Colonic mucosa (tissue), 4 donors: ENCODE measurements around the gene WDR48. TPM values are rescaled to one million over a fixed set of nuclear protein-coding genes. Genes with fewer than 3 reads are reported as not detected.

Experiments used
- DNase-seq: peaks from one replicate; pipeline ENCODE4 v3.0.0-alpha.2; 2020
- H3K27ac ChIP-seq: fragments of 200-600 bp; one replicate; pipeline ENCODE4 v1.8.0; 2021
- H3K27me3 ChIP-seq: fragments of 200-600 bp; one replicate; pipeline ENCODE4 v1.8.0; 2021
- H3K36me3 ChIP-seq: fragments of 200-600 bp; one replicate; pipeline ENCODE4 v1.8.0; 2021
- H3K4me1 ChIP-seq: fragments of 200-600 bp; one replicate; pipeline ENCODE4 v1.8.0; 2021; ENCODE audit warnings: mild to moderate bottlenecking
- H3K4me3 ChIP-seq: fragments of 200-600 bp; one replicate; pipeline ENCODE4 v1.8.0; 2021
- H3K9ac ChIP-seq, 2 donors: one replicate each; pipeline ENCODE4 v1.7.0; 2013; ENCODE audit warnings: control low read depth in 2 of 2, low read depth in 2 of 2, low read length in 2 of 2
- H3K9me3 ChIP-seq: fragments of 200-600 bp; one replicate; pipeline ENCODE4 v1.8.0; 2021
- intact Hi-C: fragments of 100-400 bp; cut with DNase I; formaldehyde crosslinking; loops from one replicate; pipeline ENCODE4 v1.14.1; 2022
- total RNA-seq, 2 donors: library from RNA; stranded (reverse); fragmentation: NEBNext Ultra II Directional in 1 of 2; extraction: Animal tissue kit (Norgen Biotek cat#: 25700) in 1 of 2; gene quantifications; one replicate each; pipeline ENCODE4 v1.2.1, GENCODE V29; 2021
- TF ChIP-seq, protein P1 (sequence below): fragments of 200-600 bp; IDR thresholded peaks from one replicate; pipeline ENCODE4 v1.8.0; 2022; ENCODE audit warnings: antibody characterized with exemption, mild to moderate bottlenecking
- donor health status: healthy.
- donor health status: DM: no; HTN: no; CAD: no.
- donor health status: DM: no; HTN: no; CAD: no.

Gene WDR48
- total RNA-seq, 2 donors from 2014 or later: 26.1 to 51.2 TPM

DNA sequence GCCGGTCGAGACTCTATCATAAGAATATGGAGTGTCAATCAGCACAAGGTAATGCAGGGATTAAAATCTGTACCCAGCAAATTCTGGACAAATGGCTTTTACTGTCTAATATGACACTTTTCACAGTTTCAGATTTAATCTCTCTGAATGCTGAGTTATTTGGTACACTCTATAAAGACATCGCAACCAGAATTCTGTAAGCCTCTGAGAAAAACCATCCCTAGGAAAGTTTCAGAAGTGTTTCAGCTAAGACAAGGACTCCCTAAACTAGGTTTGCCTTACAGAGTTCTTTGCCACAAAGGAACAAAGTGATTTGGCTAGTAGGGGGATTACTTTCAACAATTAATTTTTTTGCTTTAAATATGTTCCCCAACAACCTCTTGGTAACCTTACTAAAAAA is 11.3 kb downstream of the WDR48 start:
- intact Hi-C loops: no loop called here
- H3K4me1 ChIP-seq: no peaks in the 10 kb centered on the region
- H3K27me3 ChIP-seq: no peaks in the 10 kb centered on the region
- no peak overlapping the region for H3K9ac ChIP-seq
- no peaks in the 10 kb centered on the region for H3K9me3 ChIP-seq
- no peak for DNase-seq
- no peaks in the 10 kb centered on the region for H3K36me3 ChIP-seq
- no peak overlapping the region for H3K27ac ChIP-seq
- TF ChIP-seq, protein P1, sequence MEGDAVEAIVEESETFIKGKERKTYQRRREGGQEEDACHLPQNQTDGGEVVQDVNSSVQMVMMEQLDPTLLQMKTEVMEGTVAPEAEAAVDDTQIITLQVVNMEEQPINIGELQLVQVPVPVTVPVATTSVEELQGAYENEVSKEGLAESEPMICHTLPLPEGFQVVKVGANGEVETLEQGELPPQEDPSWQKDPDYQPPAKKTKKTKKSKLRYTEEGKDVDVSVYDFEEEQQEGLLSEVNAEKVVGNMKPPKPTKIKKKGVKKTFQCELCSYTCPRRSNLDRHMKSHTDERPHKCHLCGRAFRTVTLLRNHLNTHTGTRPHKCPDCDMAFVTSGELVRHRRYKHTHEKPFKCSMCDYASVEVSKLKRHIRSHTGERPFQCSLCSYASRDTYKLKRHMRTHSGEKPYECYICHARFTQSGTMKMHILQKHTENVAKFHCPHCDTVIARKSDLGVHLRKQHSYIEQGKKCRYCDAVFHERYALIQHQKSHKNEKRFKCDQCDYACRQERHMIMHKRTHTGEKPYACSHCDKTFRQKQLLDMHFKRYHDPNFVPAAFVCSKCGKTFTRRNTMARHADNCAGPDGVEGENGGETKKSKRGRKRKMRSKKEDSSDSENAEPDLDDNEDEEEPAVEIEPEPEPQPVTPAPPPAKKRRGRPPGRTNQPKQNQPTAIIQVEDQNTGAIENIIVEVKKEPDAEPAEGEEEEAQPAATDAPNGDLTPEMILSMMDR: no peak
- no peak overlapping the region for H3K4me3 ChIP-seq

DNA sequence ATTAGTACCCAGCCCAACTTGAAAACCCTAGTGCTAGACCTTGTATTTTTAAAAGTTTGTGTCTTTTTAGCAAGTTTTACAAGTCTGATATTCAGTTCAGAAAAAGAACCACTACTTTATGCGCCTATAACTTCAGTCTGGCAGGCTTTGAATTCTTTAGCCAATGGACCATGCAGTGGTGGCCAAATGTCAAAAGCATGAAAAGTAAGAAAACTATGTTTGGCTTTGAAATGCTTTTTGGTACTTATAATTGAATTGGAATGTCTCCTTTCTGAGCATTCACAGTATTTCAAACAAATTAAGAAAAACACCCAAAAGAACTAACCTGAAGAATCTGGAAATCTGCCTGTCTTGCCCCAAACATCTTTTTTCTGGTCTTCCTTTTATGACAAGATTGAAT is 12.8 kb downstream of the WDR48 start:
- Histone ChIP-seq H3K9me3 (no peaks in the 10 kb centered on the region), H3K4me1 (no peaks in the 10 kb centered on the region), H3K4me3 (no peak overlapping the region), H3K27ac (no peak overlapping the region), H3K9ac (no peak overlapping the region), H3K36me3 (no peaks in the 10 kb centered on the region), H3K27me3 (no peaks in the 10 kb centered on the region)
- TF ChIP-seq, protein P1: no peak
- intact Hi-C loops: no loop called here
- DNase-seq: no peak

DNA sequence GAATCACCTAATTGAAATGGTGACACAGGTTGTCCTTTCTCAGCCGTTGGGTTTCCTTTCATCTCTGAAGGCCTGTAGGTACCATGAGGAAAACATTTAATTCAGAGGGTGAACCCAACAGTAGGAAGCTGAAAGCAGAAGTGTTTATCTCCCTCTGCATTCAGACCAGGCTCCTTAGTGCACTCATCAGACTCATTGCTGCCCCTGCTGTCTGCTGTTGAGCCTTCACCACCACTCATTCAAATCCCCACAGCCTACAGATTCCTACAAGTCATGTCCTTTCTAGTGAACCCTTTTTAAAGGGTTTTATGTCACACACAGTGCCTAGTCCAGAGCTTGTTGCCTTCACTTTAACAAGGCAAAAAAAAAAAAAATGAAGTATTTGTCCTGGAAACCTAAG is 13.4 kb downstream of the WDR48 start:
- H3K4me3 ChIP-seq: no peak overlapping the region
- no peaks in the 10 kb centered on the region for H3K9me3 ChIP-seq
- TF ChIP-seq, protein P1: no peak
- no peak overlapping the region for H3K27ac ChIP-seq
- intact Hi-C loops: no loop called here
- no peaks in the 10 kb centered on the region for H3K4me1 ChIP-seq
- peak; percentile 21 for DNase-seq
- no peaks in the 10 kb centered on the region for H3K36me3 ChIP-seq
- H3K9ac ChIP-seq: no peak overlapping the region
- H3K27me3 ChIP-seq: no peaks in the 10 kb centered on the region

DNA sequence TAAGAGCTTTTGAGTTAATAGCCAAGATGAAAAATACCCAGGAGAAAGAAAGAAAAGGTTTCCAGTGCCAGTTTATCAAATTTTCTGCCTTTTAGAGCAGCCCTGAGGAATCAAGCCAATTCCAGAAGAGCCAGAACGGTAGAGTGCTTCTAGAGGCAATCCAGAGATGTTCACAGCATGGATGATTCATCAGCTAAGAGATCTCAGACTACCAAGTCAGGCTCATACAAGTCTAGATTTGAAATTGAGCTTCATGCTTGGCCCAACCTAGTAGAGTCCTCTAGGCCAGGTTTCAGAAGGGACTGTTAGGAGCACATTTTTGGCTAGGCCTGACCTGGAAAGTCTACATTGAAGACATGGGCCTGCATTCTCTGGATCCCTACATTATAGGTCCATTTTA is 15.5 kb downstream of the WDR48 start:
- Histone ChIP-seq H3K27me3 (no peaks in the 10 kb centered on the region), H3K36me3 (no peaks in the 10 kb centered on the region), H3K4me3 (no peak overlapping the region), H3K9me3 (no peaks in the 10 kb centered on the region), H3K9ac (no peak overlapping the region), H3K4me1 (no peaks in the 10 kb centered on the region), H3K27ac (no peak overlapping the region)
- intact Hi-C loops: no loop called here
- no peak for DNase-seq
- TF ChIP-seq, protein P1: no peak

DNA sequence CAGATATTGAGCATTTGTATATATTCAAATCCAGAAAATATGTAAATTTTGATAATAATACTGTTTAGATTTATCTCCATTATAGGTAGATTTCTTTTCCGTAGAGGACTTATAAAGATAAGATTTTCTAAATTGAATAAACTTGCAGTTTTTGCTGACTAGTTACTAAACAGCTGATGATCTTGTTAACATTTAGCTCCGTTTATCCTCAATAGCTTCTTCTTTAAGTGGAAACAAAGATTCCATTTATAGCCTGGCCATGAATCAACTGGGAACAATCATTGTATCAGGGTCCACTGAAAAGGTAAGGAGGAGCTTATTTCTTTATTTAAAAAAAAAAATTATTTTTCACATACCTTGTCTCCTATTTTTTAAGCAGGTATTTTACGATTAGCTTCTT is 16.7 kb downstream of the WDR48 start:
- Histone ChIP-seq H3K9me3 (no peaks in the 10 kb centered on the region), H3K27ac (no peak overlapping the region), H3K4me3 (no peak overlapping the region), H3K4me1 (no peaks in the 10 kb centered on the region), H3K36me3 (no peaks in the 10 kb centered on the region), H3K9ac (no peak overlapping the region), H3K27me3 (no peaks in the 10 kb centered on the region)
- TF ChIP-seq, protein P1: no peak
- intact Hi-C loops: no loop called here
- no peak for DNase-seq

DNA sequence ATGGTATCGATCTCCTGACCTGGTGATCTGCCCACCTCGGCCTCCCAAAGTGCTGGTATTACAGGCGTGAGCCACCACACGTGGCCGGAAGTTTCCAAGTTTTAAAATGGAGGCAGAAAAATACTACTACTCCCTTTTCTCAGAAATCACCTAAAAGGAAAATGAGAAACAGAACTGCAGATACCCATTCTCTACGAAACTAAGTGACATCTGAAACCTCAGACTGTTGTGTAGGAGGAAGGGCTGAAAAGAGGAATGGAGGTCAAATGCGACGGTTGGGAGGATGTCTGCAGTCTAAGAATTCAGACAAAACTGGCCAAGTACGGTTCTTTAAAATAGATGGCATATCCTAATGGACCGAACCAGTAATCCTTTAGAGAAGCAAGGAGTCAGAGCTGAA is 24.1 kb downstream of the WDR48 start:
- no peak overlapping the region for H3K4me3 ChIP-seq

More for the DNA sequence above, 24.1 kb downstream of the WDR48 start:
- no peak for DNase-seq
- H3K36me3 ChIP-seq: no peaks in the 10 kb centered on the region
- H3K9ac ChIP-seq: no peak overlapping the region
- H3K4me1 ChIP-seq: no peaks in the 10 kb centered on the region
- H3K27ac ChIP-seq: no peak overlapping the region
- no peaks in the 10 kb centered on the region for H3K27me3 ChIP-seq
- intact Hi-C loops: no loop called here
- TF ChIP-seq, protein P1: no peak
- H3K9me3 ChIP-seq: no peaks in the 10 kb centered on the region
